ENCODE data around the gene RASSF1. TPM values are rescaled to one million over a fixed set of nuclear protein-coding genes. Genes with fewer than 3 reads are reported as not detected.

Gene RASSF1
- total RNA-seq, 2 donors from 2014 or later = 26.7 to 30.0 TPM

- no peak for ATAC-seq
- intact Hi-C loops (cut with DNase I) = no loop called here
- Histone ChIP-seq H3K36me3 (replicated peaks in 1 of 2; ENCODE audit: insufficient read depth in 1 of 2, low read depth in 2 of 2) (no peaks in the 10 kb centered on the region), H3K4me3 (no peak overlapping the region), H3K27ac (no peak overlapping the region), H3K9me3 (no peaks in the 10 kb centered on the region), H3K4me1 (peaks cover 29% of the 10 kb centered on the region), H3K27me3 (no peaks in the 10 kb centered on the region)
- TF ChIP-seq POLR2A (IDR thresholded peaks at IDR 0.05) (no peak), CTCF (IDR thresholded peaks at IDR 0.05) (no peak)
- WGBS, 2 donors = 55 to 59% methylated on average over 9 of the region's 9 CpGs
- DNase-seq = no peak
These were observed 28.5 kb upstream of the RASSF1 start for GRCh38 chr3:50369012-50369670.

GRCh38 chr3:50365842-50366220 is 25.2 kb upstream of the RASSF1 start:
- peak overlapping the region; percentile 47 to 48 for H3K4me3 ChIP-seq
- no peaks in the 10 kb centered on the region for H3K27me3 ChIP-seq
- H3K4me1 ChIP-seq = peaks cover 30% of the 10 kb centered on the region
- no peak for DNase-seq
- no peaks in the 10 kb centered on the region for H3K9me3 ChIP-seq
- 54 to 86% methylated on average over 1 to 5 of the region's 5 CpGs for whole genome bisulfite sequencing, 2 donors
- no peak for TF ChIP-seq POLR2A (IDR thresholded peaks at IDR 0.05)
- no peak for TF ChIP-seq CTCF (IDR thresholded peaks at IDR 0.05)
- ATAC-seq = no peak
- intact Hi-C loops (cut with DNase I) = no loop called here
- H3K36me3 ChIP-seq (replicated peaks in 1 of 2; ENCODE audit: insufficient read depth in 1 of 2, low read depth in 2 of 2) = no peaks in the 10 kb centered on the region
- peak overlapping the region in 3 of 4 donors; percentile 57 to 79 (median 69) for H3K27ac ChIP-seq

- H3K36me3 ChIP-seq (replicated peaks in 1 of 2; ENCODE audit: insufficient read depth in 1 of 2, low read depth in 2 of 2) = no peaks in the 10 kb centered on the region
- WGBS, 2 donors = 2% methylated on average over 9 to 53 of the region's 53 CpGs
- DNase-seq (peak; percentile 95 to 97 (median 96)), ATAC-seq (peak; percentile 95)
- peak overlapping the region; percentile 57 to 79 (median 70) for H3K27ac ChIP-seq
- peak overlapping the region; percentile 47 to 48 for H3K4me3 ChIP-seq
- intact Hi-C loops (cut with DNase I) = no loop called here
- no peaks in the 10 kb centered on the region for H3K27me3 ChIP-seq
- H3K9me3 ChIP-seq = no peaks in the 10 kb centered on the region
- TF ChIP-seq POLR2A (IDR thresholded peaks at IDR 0.05) (peak; percentile 80 to 88 (median 81)), CTCF (IDR thresholded peaks at IDR 0.05) (peak in 3 of 7 experiments; percentile 14 to 23 (median 20))
- peaks cover 30% of the 10 kb centered on the region for H3K4me1 ChIP-seq
These were observed 24.6 kb upstream of the RASSF1 start for GRCh38 chr3:50365080-50365841.

- 16 to 34% methylated on average over 17 to 45 of the region's 48 CpGs for WGBS, 2 donors
- H3K4me1 ChIP-seq = peaks cover 30% of the 10 kb centered on the region
- TF ChIP-seq CTCF (IDR thresholded peaks at IDR 0.05) (no peak), POLR2A (IDR thresholded peaks at IDR 0.05) (no peak)
- intact Hi-C loops (cut with DNase I) = no loop called here
- peak overlapping the region; percentile 47 to 48 for H3K4me3 ChIP-seq
- ATAC-seq (peak; percentile 36), DNase-seq (no peak)
- no peaks in the 10 kb centered on the region for H3K9me3 ChIP-seq
- H3K36me3 ChIP-seq (replicated peaks in 1 of 2; ENCODE audit: insufficient read depth in 1 of 2, low read depth in 2 of 2) = no peaks in the 10 kb centered on the region
- H3K27ac ChIP-seq = peak overlapping the region in 3 of 4 donors; percentile 43 to 69 (median 44)
- H3K27me3 ChIP-seq = no peaks in the 10 kb centered on the region
These were observed 24.0 kb upstream of the RASSF1 start for GRCh38 chr3:50364573-50365079.

Measured in body of pancreas (tissue), 4 donors.